Measurements from ENCODE around the gene PTCD1. TPM values are rescaled to one million over a fixed set of nuclear protein-coding genes. Genes with fewer than 3 reads are reported as not detected.

PTCD1 gene, protein sequence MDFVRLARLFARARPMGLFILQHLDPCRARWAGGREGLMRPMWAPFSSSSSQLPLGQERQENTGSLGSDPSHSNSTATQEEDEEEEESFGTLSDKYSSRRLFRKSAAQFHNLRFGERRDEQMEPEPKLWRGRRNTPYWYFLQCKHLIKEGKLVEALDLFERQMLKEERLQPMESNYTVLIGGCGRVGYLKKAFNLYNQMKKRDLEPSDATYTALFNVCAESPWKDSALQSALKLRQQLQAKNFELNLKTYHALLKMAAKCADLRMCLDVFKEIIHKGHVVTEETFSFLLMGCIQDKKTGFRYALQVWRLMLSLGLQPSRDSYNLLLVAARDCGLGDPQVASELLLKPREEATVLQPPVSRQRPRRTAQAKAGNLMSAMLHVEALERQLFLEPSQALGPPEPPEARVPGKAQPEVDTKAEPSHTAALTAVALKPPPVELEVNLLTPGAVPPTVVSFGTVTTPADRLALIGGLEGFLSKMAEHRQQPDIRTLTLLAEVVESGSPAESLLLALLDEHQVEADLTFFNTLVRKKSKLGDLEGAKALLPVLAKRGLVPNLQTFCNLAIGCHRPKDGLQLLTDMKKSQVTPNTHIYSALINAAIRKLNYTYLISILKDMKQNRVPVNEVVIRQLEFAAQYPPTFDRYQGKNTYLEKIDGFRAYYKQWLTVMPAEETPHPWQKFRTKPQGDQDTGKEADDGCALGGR
- total RNA-seq = 6.2 and 9.5 TPM in 2 replicates

DNA sequence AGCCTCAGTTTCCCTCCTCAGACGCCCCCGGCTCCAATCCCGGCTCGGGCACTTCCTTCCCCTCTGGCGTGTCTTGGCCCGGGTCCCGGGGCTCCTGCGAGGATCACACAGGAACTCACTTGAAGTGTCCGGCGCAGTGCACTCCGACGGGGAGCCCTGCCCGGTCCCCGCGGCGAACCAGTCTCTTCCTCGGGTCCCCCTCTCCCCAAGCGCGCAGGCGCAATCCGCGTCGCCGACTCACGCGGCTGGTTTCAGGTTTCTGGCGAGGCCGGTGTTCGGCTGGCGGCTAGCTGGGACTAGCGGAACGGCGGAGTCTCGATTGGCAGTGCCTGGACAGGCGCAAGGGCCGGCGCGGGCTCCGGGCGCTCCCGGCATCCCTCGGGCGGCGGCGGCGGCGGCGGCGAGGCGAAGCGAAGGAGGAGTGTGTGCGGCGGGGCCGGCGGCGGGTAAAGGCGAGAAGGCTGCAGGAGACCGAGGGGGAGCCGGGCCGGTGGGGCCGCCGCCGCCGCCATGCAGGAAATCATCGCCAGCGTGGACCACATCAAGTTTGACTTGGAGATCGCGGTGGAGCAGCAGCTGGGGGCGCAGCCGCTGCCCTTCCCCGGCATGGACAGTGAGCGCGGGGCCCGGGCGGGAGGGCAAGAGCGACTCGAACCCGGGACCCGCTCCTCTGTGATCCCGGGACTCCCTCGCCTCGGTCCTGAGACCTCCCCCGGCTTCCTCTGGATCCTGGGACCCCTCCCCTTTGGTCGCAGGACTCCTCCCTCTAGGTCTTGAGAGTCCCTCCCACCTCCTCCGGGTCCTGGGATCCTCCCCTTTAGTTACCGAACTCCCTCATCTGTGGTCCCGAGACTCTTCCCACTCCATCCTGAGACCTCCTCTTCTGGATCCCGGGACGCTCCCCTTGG lies at the start of gene PTCD1, which contains the start of gene CPSF4:
Gene PTCD1, minus strand, starts transcription at position 226 of the 908 bp plus-strand sequence. CDS start 3,556 bp downstream, outside the sequence.
Gene CPSF4, plus strand, starts transcription at position 371 of the 908 bp plus-strand sequence. Its CDS starts 140 bp downstream, at position 511.

DNA sequence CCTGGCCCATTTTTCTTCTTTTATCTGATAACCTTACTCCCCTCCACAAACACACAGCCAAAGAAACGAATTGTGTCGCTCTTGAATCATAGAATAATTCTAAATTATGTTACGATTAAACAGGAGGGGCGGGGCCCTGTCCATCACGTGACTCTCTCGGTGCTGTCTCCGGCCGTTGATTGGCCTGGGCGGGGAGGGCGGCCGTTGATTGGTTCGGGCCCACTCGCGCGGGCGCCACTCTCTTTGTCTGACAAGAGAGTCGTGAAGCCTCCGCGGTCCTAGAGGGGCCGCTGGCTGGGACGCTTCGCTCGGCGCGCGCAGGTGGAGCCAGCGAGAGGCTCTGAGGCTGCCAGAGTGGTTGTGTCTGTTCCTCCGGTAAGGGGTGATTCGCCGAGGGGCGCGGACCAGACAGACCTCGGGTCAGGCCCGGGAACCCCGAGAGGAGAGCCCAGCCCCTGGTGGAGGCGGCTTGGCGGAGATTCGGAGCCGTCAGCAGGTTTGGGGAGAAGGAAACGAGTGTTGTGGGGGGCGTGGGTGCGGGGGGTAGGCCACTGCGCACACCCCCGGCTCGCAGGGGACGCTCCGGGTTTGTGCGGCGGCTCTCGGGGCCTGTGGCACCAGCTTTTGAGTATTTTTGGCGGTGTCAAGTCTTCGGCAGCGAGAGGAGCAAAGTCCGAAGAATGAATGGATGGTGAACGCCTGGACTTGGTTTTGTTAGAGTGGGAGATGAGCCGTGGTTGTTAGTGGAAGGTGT lies 34.1 kb upstream of the PTCD1 start, which contains the start of gene ZNF789:
Gene ZNF789, plus strand, starts transcription at position 330 of the 754 bp plus-strand sequence. CDS start 3,567 bp downstream, outside the sequence.

DNA sequence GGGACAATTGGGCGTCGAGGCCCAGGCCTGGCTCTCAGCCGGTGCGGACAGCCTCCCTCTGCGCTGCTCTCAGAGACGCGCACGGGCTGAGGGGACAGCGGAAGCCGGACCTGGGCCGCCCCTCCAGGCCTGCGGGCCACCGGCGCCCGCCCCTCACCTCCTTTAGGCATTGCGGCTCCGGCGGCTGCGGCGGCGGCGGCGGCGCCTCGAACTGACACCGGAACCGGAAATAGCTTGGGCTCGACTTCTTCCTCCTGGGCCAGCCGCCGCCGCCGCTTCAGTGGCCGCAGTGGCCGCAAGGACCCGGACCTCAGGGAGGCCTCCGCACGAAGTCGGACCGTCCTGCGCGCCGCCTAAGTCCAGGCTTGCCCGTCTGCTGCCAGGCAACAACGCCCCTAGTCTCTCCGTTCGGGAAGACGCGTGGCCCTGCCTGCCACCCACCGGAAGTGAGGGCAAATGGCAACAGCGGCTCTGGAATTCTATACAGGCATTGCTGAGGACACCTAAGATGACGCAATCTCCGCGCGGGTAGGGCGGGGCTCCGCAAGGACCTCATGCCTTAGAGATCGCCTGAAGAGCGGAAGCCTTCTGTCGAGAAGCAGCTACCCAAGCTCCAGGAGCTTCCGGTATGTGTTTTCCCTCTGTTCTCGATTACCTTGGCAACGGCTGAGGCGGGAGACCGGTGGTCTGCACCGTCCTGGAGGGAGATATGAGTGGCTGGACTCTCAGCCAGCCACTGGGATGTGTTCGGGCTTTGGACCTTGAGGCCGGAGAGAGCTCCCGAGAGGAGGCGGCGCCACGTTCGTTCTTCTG lies 30.0 kb downstream of the PTCD1 start, which contains the start of the genes BUD31 and PDAP1:
Gene BUD31, plus strand, starts transcription at position 591 of the 813 bp plus-strand sequence. CDS start 2,124 bp downstream, outside the sequence.
Gene PDAP1, minus strand, starts transcription at position 219 of the 813 bp plus-strand sequence. Its CDS starts 49 bp downstream, at position 170.

DNA sequence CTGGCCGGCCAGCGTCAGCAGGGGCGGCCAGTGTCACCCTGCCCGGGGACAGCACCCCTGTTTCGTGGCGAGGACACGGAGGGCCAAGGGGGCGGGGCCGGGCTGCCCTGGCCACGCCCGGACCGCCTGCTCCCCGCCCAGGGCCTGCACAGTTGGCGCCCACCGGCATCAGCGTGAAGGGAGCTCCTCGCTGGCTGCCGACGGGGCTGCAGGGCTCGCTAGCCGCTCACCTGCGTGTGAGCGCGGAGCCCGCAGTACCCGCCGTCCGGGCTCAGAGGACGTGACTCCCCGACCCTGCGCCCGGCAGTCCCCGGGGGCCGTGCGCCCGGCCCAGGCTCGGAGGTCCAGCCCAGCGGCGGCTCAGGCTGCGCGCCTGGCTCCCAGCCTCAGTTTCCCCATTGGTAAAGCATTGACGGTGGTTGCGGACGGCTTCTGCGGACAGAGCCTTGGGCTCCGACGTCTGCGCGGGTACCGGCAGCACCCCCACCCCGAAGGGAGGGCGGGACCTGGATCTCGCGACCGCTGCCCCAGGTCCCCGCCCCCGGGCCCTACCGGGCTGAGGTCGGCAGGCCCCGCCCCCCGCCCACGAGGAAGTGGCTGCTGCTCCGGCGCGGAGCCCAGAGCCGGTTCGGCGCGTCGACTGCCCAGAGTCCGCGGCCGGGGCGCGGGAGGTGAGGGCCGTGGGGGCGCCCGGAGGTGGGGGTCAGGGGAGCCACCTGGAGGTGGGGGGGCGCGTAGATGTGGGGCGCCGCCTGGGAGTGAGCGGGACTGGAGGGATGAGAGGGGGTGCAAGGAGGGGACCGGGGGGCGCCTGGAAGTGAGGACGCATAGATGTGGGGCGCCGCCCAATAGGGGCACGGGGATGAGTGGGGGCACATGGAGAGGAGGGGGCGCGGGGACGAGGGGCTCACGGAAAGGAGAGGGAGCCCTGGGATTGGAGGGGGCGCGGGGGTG lies 64.2 kb downstream of the PTCD1 start, which contains the start of gene ARPC1B:
Gene ARPC1B, plus strand, starts transcription at position 620 of the 954 bp plus-strand sequence. CDS start 10,985 bp downstream, outside the sequence.

Other genes starting within 250 kb of the PTCD1 start
- gene KPNA7, start 230.7 kb downstream of the PTCD1 start, total RNA-seq = not detected in 2 replicates
- 1.1 TPM in 1 of 2 replicates, not detected in the other for gene MYH16, start 166.0 kb downstream of the PTCD1 start, total RNA-seq
- 147 and 185 TPM in 2 replicates for gene ARPC1A, start 112.9 kb downstream of the PTCD1 start, total RNA-seq
- 348 and 395 TPM in 2 replicates for gene ARPC1B, start 64.1 kb downstream of the PTCD1 start, total RNA-seq
- gene PDAP1, start 30.2 kb downstream of the PTCD1 start, total RNA-seq = 23.5 and 58.7 TPM in 2 replicates
- 65.4 and 79.7 TPM in 2 replicates for gene BUD31, start 29.8 kb downstream of the PTCD1 start, total RNA-seq
- 23.1 and 37.5 TPM in 2 replicates for gene CPSF4, start 145 bp upstream of the PTCD1 start, total RNA-seq
- gene ATP5MF, start 27.4 kb upstream of the PTCD1 start, total RNA-seq = 1,186 and 1,721 TPM in 2 replicates
- 3.1 and 7.5 TPM in 2 replicates for gene ZNF789, start 34.1 kb upstream of the PTCD1 start, total RNA-seq
- 7.7 and 10.8 TPM in 2 replicates for gene ZNF394, start 61.5 kb upstream of the PTCD1 start, total RNA-seq
- gene ZKSCAN5, start 65.9 kb upstream of the PTCD1 start, total RNA-seq = 5.4 and 6.8 TPM in 2 replicates
- gene FAM200A, start 113.3 kb upstream of the PTCD1 start, total RNA-seq = 2.6 and 3.9 TPM in 2 replicates
- gene ZNF655, start 119.8 kb upstream of the PTCD1 start, total RNA-seq = 48.9 and 53.7 TPM in 2 replicates
- 0.51 and 0.65 TPM in 2 replicates for gene TMEM225B, start 159.5 kb upstream of the PTCD1 start, total RNA-seq
- gene ZSCAN25, start 178.1 kb upstream of the PTCD1 start, total RNA-seq = 7.3 and 8.4 TPM in 2 replicates
- gene CYP3A5, start 241.2 kb upstream of the PTCD1 start, total RNA-seq = 0.16 and 3.4 TPM in 2 replicates

Measured in mesangial cell (primary cell).